Colonic mucosa (tissue), 4 donors: ENCODE data around the gene ANXA9. TPM values are rescaled to one million over a fixed set of nuclear protein-coding genes. Genes with fewer than 3 reads are reported as not detected.
A peak's percentile ranks its signal among the peaks of the same experiment; 100 is the strongest.

Source experiments
- DNase-seq: peaks from one replicate; pipeline ENCODE4 v3.0.0-alpha.2; 2020
- H3K27ac ChIP-seq: fragments of 200-600 bp; one replicate; pipeline ENCODE4 v1.8.0; 2021
- H3K27me3 ChIP-seq: fragments of 200-600 bp; one replicate; pipeline ENCODE4 v1.8.0; 2021
- H3K36me3 ChIP-seq: fragments of 200-600 bp; one replicate; pipeline ENCODE4 v1.8.0; 2021
- H3K4me1 ChIP-seq: fragments of 200-600 bp; one replicate; pipeline ENCODE4 v1.8.0; 2021; ENCODE audit warnings: mild to moderate bottlenecking
- H3K4me3 ChIP-seq: fragments of 200-600 bp; one replicate; pipeline ENCODE4 v1.8.0; 2021
- H3K9ac ChIP-seq, 2 donors: one replicate each; pipeline ENCODE4 v1.7.0; 2013; ENCODE audit warnings: control low read depth in 2 of 2, low read depth in 2 of 2, low read length in 2 of 2
- H3K9me3 ChIP-seq: fragments of 200-600 bp; one replicate; pipeline ENCODE4 v1.8.0; 2021
- CTCF ChIP-seq: fragments of 200-600 bp; IDR thresholded peaks from one replicate; pipeline ENCODE4 v1.8.0; 2022; ENCODE audit warnings: antibody characterized with exemption, mild to moderate bottlenecking
- intact Hi-C: fragments of 100-400 bp; cut with DNase I; formaldehyde crosslinking; loops from one replicate; pipeline ENCODE4 v1.14.1; 2022
- total RNA-seq, 2 donors: library from RNA; stranded (reverse); fragmentation: NEBNext Ultra II Directional in 1 of 2; extraction: Animal tissue kit (Norgen Biotek cat#: 25700) in 1 of 2; gene quantifications; one replicate each; pipeline ENCODE4 v1.2.1, GENCODE V29; 2021
- donor health status: healthy.
- donor health status: DM: no; HTN: no; CAD: no.
- donor health status: DM: no; HTN: no; CAD: no.

Gene ANXA9
- total RNA-seq, result under 1 TPM; 0.40 to 0.53 TPM

GRCh38 chr1:150981805-150982712, at the start of gene ANXA9:
Gene ANXA9 (plus strand): TSS chr1:150982292. CDS start chr1:150983106, 814 bp downstream.
- Histone ChIP-seq H3K4me3 (no peak within 1 kb of the TSS), H3K27ac (no peak within 1 kb of the TSS), H3K4me1 (peaks cover 15% of the 10 kb centered on the region), H3K27me3 (no peaks in the 10 kb centered on the region), H3K36me3 (no peaks in the 10 kb centered on the region), H3K9me3 (no peaks in the 10 kb centered on the region), H3K9ac (no peak within 1 kb of the TSS)
- TF ChIP-seq CTCF, result no peak
- intact Hi-C loops, result no loop called here
- DNase-seq, result peak; percentile 62

GRCh38 chr1:150944856-150945255, 37.2 kb upstream of the ANXA9 start:
- intact Hi-C loops, result no loop called here
- Histone ChIP-seq H3K4me3 (no peak overlapping the region), H3K36me3 (peaks cover 39% of the 10 kb centered on the region), H3K27me3 (no peaks in the 10 kb centered on the region), H3K9ac (no peak overlapping the region), H3K27ac (no peak overlapping the region), H3K9me3 (no peaks in the 10 kb centered on the region), H3K4me1 (no peaks in the 10 kb centered on the region)
- TF ChIP-seq CTCF, result no peak
- no peak for DNase-seq

- no peaks in the 10 kb centered on the region for H3K9me3 ChIP-seq
- no peak for DNase-seq
- intact Hi-C loops, result no loop called here
- no peak for TF ChIP-seq CTCF
- no peak overlapping the region for H3K27ac ChIP-seq
- no peak overlapping the region for H3K4me3 ChIP-seq
- no peaks in the 10 kb centered on the region for H3K4me1 ChIP-seq
- no peaks in the 10 kb centered on the region for H3K27me3 ChIP-seq
- H3K9ac ChIP-seq, result no peak overlapping the region
- peaks cover 22% of the 10 kb centered on the region for H3K36me3 ChIP-seq
Measured at GRCh38 chr1:150954708-150955107, 27.4 kb upstream of the ANXA9 start.

GRCh38 chr1:150955280-150955679, 26.8 kb upstream of the ANXA9 start:
- H3K4me3 ChIP-seq, result no peak overlapping the region
- no peaks in the 10 kb centered on the region for H3K4me1 ChIP-seq
- DNase-seq, result no peak
- TF ChIP-seq CTCF, result no peak
- no peak overlapping the region for H3K9ac ChIP-seq
- H3K27ac ChIP-seq, result no peak overlapping the region
- H3K9me3 ChIP-seq, result no peaks in the 10 kb centered on the region
- intact Hi-C loops, result no loop called here
- no peaks in the 10 kb centered on the region for H3K27me3 ChIP-seq
- H3K36me3 ChIP-seq, result peaks cover 21% of the 10 kb centered on the region

- no peak for DNase-seq
- Histone ChIP-seq H3K9me3 (no peaks in the 10 kb centered on the region), H3K27ac (no peak overlapping the region), H3K9ac (no peak overlapping the region), H3K36me3 (peaks cover 16% of the 10 kb centered on the region), H3K4me1 (no peaks in the 10 kb centered on the region), H3K27me3 (no peaks in the 10 kb centered on the region), H3K4me3 (no peak overlapping the region)
- intact Hi-C loops, result no loop called here
- TF ChIP-seq CTCF, result no peak
Measured at GRCh38 chr1:150957666-150958065, 24.4 kb upstream of the ANXA9 start.
